ENCODE measurements around the gene GPX5. TPM values are rescaled to one million over a fixed set of nuclear protein-coding genes. Genes with fewer than 3 reads are reported as not detected.

Gene GPX5
- total and polyA plus RNA-seq, 2 experiments from 2014 or later: not detected

DNA sequence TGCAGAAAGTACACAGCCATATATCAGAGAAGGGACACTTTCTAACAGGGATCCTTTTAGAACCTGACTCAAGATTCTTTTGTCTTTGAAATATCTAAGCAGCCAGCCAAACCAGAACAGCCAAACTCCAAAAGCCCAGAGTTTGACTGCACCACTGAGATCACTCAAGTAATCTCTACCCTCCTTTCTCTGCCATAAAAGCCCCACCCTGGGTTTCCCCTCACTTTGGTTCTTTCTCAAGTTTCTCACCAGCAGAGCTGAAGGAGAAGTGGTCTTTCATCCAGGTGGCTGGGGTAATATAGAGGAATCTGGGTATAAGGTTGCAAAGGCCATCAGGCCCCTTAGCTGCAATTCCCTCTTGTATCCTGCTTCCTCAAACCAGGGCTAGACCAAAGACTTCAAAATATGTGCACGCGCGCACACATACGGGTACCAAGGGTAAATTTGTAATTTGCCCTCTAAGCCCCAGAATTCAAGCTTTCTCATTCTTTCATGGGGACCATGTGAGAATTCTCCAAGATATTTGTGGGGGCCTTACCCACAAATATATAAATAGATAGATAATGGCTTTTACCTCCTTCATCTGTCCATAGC lies 42.9 kb downstream of the GPX5 start:
- no peak overlapping the region for H3K27ac ChIP-seq
- H3K9me2 ChIP-seq (replicated peaks; ENCODE audit: insufficient read depth): no peaks in the 10 kb centered on the region
- H3K4me1 ChIP-seq (ENCODE audit: insufficient read depth): no peaks in the 10 kb centered on the region
- H3K36me3 ChIP-seq (replicated peaks; ENCODE audit: insufficient read depth, low read depth): no peaks in the 10 kb centered on the region
- no peak overlapping the region for H3K4me3 ChIP-seq
- H3K79me2 ChIP-seq: no peaks in the 10 kb centered on the region
- no peaks in the 10 kb centered on the region for H3K27me3 ChIP-seq
- H3K9me3 ChIP-seq (ENCODE audit: low read depth): no peaks in the 10 kb centered on the region
- whole genome bisulfite sequencing (ENCODE audit: low lambda C conversion rate, missing lambda C conversion rate): 96% methylated on average over 4 of the region's 4 CpGs
- TF ChIP-seq EZH2 (IDR thresholded peaks at IDR 0.05; ENCODE audit: borderline replicate concordance): no peak
- no peaks in the 10 kb centered on the region for H4K20me1 ChIP-seq (ENCODE audit: insufficient read depth, poor library complexity, severe bottlenecking)
- H2AFZ ChIP-seq: no peak overlapping the region
- no peak for DNase-seq (ENCODE audit: low spot score)
- H3K4me2 ChIP-seq: no peak overlapping the region

GRCh38 chr6:28569748-28570147 lies 44.1 kb downstream of the GPX5 start:
- H3K27me3 ChIP-seq: no peaks in the 10 kb centered on the region
- DNase-seq (ENCODE audit: low spot score): no peak

DNA sequence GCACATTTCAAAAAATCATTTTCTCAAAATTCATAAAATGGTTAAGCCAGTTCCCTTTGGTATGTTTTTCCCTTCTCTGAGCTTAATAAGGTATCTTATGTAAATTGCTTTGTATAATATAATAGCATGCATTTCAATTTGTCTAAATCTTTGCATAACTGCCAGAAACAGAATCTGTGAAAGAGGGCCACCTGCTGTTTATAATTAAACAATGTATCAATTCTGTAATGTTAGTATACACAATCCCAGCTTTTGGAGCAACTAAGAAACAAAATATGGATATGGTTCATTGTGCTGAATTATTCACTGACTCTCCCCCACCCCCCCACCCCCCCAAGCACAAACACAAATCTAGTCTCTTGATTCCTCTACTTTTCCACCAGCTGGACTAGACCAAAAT lies 54.8 kb downstream of the GPX5 start:
- H3K27ac ChIP-seq: no peak overlapping the region
- no peaks in the 10 kb centered on the region for H3K9me3 ChIP-seq (ENCODE audit: low read depth)
- H3K4me2 ChIP-seq: no peak overlapping the region
- no peaks in the 10 kb centered on the region for H3K9me2 ChIP-seq (replicated peaks; ENCODE audit: insufficient read depth)
- H3K4me3 ChIP-seq: no peak overlapping the region
- DNase-seq (ENCODE audit: low spot score): no peak
- H3K4me1 ChIP-seq (ENCODE audit: insufficient read depth): peaks cover 9% of the 10 kb centered on the region
- peaks cover 28% of the 10 kb centered on the region for H3K79me2 ChIP-seq
- H3K27me3 ChIP-seq: no peaks in the 10 kb centered on the region
- TF ChIP-seq EZH2phosphoT487 (IDR thresholded peaks at IDR 0.05; ENCODE audit: low read depth, severe bottlenecking, unreplicated experiment) (no peak), EZH2 (IDR thresholded peaks at IDR 0.05; ENCODE audit: borderline replicate concordance) (no peak), CTCF (IDR thresholded peaks at IDR 0.05; ENCODE audit: poor library complexity) (peak; percentile 27)
- no peak overlapping the region for H2AFZ ChIP-seq
- H3K36me3 ChIP-seq (replicated peaks; ENCODE audit: insufficient read depth, low read depth): no peaks in the 10 kb centered on the region
- H4K20me1 ChIP-seq (ENCODE audit: insufficient read depth, poor library complexity, severe bottlenecking): no peaks in the 10 kb centered on the region

More at GRCh38 chr6:28569748-28570147, 44.1 kb downstream of the GPX5 start:
- no peak for TF ChIP-seq EZH2phosphoT487 (IDR thresholded peaks at IDR 0.05; ENCODE audit: low read depth, severe bottlenecking, unreplicated experiment)
- TF ChIP-seq EZH2 (IDR thresholded peaks at IDR 0.05; ENCODE audit: borderline replicate concordance): no peak
- TF ChIP-seq CTCF (IDR thresholded peaks at IDR 0.05; ENCODE audit: poor library complexity): no peak
- no peaks in the 10 kb centered on the region for H4K20me1 ChIP-seq (ENCODE audit: insufficient read depth, poor library complexity, severe bottlenecking)
- H3K79me2 ChIP-seq: no peaks in the 10 kb centered on the region
- H3K36me3 ChIP-seq (replicated peaks; ENCODE audit: insufficient read depth, low read depth): no peaks in the 10 kb centered on the region
- no peak overlapping the region for H2AFZ ChIP-seq
- no peak overlapping the region for H3K4me2 ChIP-seq
- WGBS (ENCODE audit: low lambda C conversion rate, missing lambda C conversion rate): 66% methylated on average over 2 of the region's 2 CpGs
- H3K4me3 ChIP-seq: no peak overlapping the region
- H3K4me1 ChIP-seq (ENCODE audit: insufficient read depth): no peaks in the 10 kb centered on the region
- no peaks in the 10 kb centered on the region for H3K9me3 ChIP-seq (ENCODE audit: low read depth)
- no peak overlapping the region for H3K27ac ChIP-seq
- no peaks in the 10 kb centered on the region for H3K9me2 ChIP-seq (replicated peaks; ENCODE audit: insufficient read depth)

GRCh38 chr6:28583463-28583862 lies 57.8 kb downstream of the GPX5 start:
- Histone ChIP-seq H3K27me3 (no peaks in the 10 kb centered on the region), H3K4me1 (ENCODE audit: insufficient read depth) (peaks cover 21% of the 10 kb centered on the region), H3K4me3 (no peak overlapping the region), H3K27ac (no peak overlapping the region), H3K36me3 (replicated peaks; ENCODE audit: insufficient read depth, low read depth) (no peaks in the 10 kb centered on the region), H3K9me2 (replicated peaks; ENCODE audit: insufficient read depth) (no peaks in the 10 kb centered on the region), H3K79me2 (peaks cover 35% of the 10 kb centered on the region), H3K9me3 (ENCODE audit: low read depth) (no peaks in the 10 kb centered on the region), H2AFZ (no peak overlapping the region), H4K20me1 (ENCODE audit: insufficient read depth, poor library complexity, severe bottlenecking) (no peaks in the 10 kb centered on the region), H3K4me2 (no peak overlapping the region)
- DNase-seq (ENCODE audit: low spot score): no peak
- TF ChIP-seq CTCF (IDR thresholded peaks at IDR 0.05; ENCODE audit: poor library complexity) (no peak), EZH2phosphoT487 (IDR thresholded peaks at IDR 0.05; ENCODE audit: low read depth, severe bottlenecking, unreplicated experiment) (no peak), EZH2 (IDR thresholded peaks at IDR 0.05; ENCODE audit: borderline replicate concordance) (no peak)
- 66% methylated on average over 2 of the region's 2 CpGs for WGBS (ENCODE audit: low lambda C conversion rate, missing lambda C conversion rate)

Other genes starting within 250 kb of the GPX5 start
- 5.1 and 6.2 TPM in 2 replicates for gene PGBD1, start 244.3 kb upstream of the GPX5 start, total RNA-seq
- gene PGBD1, start 244.3 kb upstream of the GPX5 start, polyA plus RNA-seq: 2.5 and 3.1 TPM in 2 replicates
- 2.6 and 4.6 TPM in 2 replicates for gene ZSCAN31, start 189.7 kb upstream of the GPX5 start, total RNA-seq
- gene ZSCAN31, start 189.7 kb upstream of the GPX5 start, polyA plus RNA-seq: 1.8 and 3.4 TPM in 2 replicates
- 6.8 and 7.1 TPM in 2 replicates for gene ZKSCAN3, start 175.9 kb upstream of the GPX5 start, total RNA-seq
- gene ZKSCAN3, start 175.9 kb upstream of the GPX5 start, polyA plus RNA-seq: 1.9 and 3.1 TPM in 2 replicates
- gene ZSCAN12, start 126.1 kb upstream of the GPX5 start, total RNA-seq: 5.6 and 6.1 TPM in 2 replicates
- gene ZSCAN12, start 126.1 kb upstream of the GPX5 start, polyA plus RNA-seq: 2.1 and 3.2 TPM in 2 replicates
- gene ZSCAN23, start 82.4 kb upstream of the GPX5 start, total RNA-seq: 1.9 and 5.6 TPM in 2 replicates
- 0.48 and 1.4 TPM in 2 replicates for gene ZSCAN23, start 82.4 kb upstream of the GPX5 start, polyA plus RNA-seq
- gene GPX6, start 10.1 kb upstream of the GPX5 start, total RNA-seq: not detected in 2 replicates
- gene GPX6, start 10.1 kb upstream of the GPX5 start, polyA plus RNA-seq: 0.41 TPM in 1 of 2 replicates, not detected in the other